ENCODE data around the gene CAMK2D.
"Not testable (repeated sequence)": the region's sequence is repeated elsewhere in the genome, so short reads cannot be mapped to it uniquely, and the experiment has no call there.

Gene CAMK2D

DNA sequence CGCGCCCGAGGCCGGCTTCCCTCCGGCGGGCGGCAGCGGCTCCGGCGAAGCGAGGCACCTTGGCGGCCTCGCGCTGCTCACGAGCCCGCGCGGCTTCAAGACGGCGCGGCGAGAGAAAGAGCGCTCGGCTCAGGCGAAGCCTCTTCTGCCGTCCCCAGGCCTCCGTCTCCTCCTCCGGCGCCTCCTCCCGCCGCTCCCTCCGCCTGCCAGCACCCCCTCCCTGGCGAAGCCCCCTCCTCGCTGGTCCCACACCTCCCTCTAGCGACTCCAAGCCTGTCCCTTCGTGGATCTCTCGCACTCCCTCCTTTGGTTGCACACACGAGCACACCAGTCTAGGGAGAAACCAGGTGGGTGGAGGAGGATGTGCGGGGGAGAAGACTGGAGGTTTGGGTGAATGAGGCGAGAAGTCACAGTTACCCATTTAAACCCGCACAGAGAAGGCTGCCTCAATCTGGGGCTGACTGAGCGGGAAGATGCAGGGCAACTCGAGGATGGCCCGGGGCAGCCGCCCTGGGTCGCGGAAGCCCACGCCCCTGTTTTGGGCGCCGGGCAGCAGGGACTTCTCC lies at the start of gene CAMK2D:
Gene CAMK2D (minus strand): TSS at position 119 of the 566 bp plus-strand sequence. CDS start 670 bp downstream, outside the sequence.
- DNase-seq: peak; percentile 68 to 70

DNA sequence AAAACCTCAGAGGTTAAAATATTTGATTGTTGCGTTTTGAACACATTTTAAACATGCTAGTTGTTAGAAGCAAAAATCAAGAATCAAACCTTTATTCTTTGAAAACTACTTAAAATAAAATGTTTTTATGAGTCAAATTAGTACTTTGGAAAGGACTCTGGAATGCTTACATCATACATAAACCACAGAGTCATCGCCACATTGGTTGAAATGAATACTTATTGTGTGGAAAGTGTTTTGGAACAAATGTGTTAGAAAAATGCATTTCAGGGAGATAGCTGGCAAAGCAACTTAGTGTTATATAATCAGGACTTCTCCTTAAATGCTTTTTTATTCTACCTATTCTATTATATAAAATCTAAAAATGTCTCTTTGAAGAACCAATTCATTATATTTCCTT lies 49.4 kb upstream of the CAMK2D start:
- no peak for DNase-seq

GRCh38 chr4:113809311-113809710 lies 47.8 kb upstream of the CAMK2D start:
- DNase-seq: no peak

GRCh38 chr4:113806850-113807249 lies 45.3 kb upstream of the CAMK2D start:
- DNase-seq: no peak

DNA sequence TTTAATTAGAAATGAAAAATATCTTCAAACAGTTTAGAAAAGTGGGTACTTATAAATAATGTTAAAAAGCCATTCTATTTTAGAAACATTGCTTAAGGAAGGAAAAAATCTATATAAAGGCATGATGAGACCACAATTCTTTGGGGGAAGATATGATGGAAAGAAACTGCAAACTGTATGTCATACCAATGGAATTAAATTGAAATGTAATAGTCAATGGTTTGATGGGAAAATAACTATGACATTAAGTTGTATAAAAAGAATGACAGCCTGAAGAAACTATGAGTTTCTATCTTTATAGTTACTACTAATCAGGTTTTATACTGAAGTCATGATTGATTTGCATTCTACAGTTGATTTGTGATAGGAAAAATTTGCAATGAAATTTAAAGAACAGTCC lies 40.3 kb upstream of the CAMK2D start:
- no peak for DNase-seq

GRCh38 chr4:113796381-113796780 lies 34.8 kb upstream of the CAMK2D start:
- not testable (repeated sequence) for DNase-seq

- no peak for DNase-seq
Measured at GRCh38 chr4:113790478-113790877, 28.9 kb upstream of the CAMK2D start.

DNA sequence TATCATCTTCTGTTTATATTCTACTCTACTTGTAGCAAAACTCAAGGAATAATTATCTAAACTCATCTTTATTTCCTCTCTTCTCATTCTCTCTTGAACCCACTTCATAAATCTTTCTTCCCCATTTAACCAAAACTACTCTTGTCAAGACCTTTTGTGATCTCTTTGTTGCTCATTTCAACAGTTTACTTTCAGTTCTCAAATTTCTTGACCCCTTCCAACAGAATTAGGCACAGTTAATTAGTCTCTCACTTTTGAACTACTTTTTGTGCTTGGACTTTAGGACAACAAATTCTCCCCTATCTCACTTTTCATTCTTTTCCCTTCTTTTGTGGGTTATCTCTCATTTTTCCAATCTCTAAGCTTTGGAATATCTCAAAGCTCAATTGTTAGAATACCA lies 27.4 kb upstream of the CAMK2D start:
- DNase-seq: no peak

DNA sequence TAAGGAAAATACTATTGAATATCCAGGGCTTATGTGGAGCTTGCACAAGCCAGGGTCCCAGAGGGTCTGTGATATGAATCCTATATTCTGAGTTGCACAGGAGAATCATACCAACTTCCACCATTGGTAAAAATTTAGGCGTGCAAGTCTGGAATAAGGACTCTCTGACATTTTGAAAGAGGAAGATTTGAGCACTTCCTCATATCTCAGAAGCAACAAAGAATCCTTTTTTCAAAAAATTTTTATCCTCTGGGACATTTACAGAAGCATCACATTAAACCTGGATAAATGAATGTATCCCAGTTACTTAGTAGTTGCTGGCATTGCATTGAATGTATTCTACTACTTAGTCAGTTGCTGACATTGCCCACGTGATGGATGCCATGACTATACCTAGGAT lies 24.2 kb upstream of the CAMK2D start:
- DNase-seq: no peak

DNA sequence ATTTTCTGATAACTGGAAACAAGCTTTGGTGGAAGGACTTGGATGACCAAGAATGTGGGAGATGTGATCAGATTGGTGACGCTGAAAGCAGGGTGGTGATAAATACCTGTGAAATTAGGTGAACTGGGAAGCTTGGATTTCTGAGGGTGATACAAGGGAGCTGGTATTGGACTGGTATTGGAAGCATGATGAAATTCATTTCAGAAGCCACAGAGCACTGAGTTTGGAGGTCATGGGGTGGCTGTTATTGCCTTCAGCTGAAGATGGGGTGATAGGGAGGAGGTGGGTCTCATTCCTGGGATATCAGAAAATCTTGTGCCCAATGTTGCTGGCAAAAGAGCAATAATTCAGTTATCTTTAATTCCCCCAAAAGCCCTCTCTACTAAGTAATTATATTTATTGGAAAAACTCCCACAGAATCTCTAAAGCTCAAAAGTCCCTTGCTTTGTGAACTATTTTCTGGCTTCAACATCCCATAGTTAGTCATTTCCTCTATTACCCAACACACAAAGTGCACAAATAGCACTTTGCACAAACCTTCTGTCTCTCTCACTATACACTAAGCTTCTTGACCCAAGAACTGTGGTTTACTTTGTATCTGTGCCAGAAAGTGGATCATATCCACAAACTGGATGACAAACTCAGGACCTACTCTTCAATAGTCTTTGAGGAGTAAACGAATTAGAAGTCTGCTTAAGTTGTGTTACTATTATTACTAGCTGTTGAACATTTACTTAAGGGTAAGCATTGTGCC lies 23.1 kb upstream of the CAMK2D start:
- DNase-seq: no peak

DNA sequence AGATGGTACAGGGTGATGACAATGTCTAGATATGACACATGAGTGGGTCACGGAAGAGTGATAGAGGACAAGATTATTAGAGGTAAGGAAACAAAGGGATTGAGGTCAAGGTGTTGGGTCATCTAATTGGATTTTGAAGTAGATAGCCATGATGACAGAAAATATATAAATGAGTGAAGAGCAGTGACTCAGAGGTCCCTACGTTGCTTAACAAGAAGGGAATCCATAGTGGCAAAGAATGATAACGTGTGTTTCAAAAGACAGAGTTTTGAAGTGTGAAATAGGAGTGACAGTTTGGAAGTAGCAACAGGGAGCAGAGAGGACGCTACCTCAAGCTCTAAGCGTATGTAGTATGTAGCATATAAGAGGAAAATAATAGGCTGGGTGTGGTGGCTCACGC lies 22.2 kb upstream of the CAMK2D start:
- DNase-seq: no peak

GRCh38 chr4:113783289-113783688 lies 21.8 kb upstream of the CAMK2D start:
- no peak for DNase-seq

DNA sequence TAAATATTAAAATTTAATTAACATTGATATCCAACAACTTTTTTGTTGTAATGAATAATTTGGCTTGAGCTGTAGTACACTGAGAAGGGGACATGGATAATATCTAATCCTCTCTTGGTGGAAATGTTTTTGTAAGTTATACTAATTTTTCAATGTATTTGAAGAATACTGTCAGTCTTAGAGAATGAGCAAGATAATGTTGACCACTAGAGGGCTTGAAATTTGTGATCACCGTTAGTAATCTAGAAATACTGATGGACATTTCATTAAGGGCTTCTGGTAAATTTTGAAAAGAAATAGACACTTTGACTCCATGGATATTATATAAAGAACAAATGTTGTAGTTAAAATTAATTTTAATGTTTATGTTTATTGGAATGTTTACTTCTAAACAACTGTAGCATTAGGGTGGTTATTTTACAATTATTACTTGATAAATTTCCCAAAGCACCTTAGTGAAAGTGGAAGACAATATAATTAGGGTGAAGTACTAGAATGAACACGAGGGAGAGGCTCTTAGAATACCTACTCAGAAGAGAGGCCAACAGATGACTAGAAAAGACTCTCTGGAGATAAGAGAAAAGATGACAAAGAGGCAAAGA lies 20.0 kb upstream of the CAMK2D start:
- no peak for DNase-seq

DNA sequence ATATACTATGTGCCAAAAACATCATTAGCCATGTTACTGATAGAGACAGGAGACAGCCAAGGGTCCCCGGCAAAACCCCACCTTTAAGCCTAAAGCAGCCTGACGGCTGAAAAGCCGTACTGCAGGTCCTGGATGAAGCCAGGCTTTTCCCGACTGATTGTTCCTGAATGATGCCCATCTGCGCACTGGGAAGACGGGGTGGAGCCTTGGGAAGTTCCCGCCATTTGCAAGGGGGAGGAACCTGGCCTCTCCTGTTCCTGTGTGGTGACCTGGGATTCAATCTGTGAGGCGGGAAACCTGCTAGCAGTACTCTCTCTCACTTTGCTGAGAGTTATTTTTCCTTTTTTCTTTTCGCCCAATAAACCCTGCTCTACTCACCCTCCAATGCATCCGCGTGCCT lies 15.1 kb upstream of the CAMK2D start:
- no peak for DNase-seq

GRCh38 chr4:113776016-113776415 lies 14.5 kb upstream of the CAMK2D start:
- DNase-seq: no peak

DNA sequence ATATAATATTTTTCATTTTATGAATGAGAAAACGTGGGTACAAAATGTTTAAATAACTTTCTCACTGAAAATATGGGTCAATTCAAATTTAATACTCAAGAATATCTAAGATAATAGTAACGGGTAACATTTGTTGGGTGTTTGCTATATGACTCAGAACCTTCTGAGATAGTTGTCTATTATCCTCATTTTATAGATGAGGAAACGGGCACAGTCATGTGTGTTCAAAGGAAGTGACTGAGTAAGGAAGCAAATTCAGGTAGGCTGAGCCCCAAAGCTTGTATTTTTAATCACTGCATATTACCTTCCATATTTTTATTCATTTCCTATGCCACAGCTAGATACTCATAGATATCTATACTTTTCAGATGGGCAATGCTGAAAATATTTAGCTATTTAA lies 12.2 kb upstream of the CAMK2D start:
- no peak for DNase-seq

DNA sequence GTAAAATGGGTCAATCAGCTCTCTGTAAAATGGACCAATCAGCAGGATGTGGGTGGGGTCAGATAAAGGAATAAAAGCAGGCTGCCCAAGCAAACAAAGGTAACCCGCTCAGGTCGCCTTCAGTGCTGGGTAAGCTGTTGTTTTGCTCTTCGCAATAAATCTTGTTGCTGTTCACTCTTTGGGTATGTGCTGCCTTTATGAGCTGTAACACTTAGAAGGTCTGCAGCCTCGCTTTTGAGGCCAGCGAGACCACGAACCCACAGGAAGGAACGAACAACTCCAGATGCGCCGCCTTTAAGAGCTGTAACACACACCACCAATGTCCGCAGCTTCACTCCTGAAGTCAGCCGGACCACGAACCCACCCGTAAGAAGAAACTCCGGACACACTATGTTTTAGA lies 11.5 kb upstream of the CAMK2D start:
- DNase-seq: no peak

GRCh38 chr4:113772319-113772718 lies 10.8 kb upstream of the CAMK2D start:
- no peak for DNase-seq

DNA sequence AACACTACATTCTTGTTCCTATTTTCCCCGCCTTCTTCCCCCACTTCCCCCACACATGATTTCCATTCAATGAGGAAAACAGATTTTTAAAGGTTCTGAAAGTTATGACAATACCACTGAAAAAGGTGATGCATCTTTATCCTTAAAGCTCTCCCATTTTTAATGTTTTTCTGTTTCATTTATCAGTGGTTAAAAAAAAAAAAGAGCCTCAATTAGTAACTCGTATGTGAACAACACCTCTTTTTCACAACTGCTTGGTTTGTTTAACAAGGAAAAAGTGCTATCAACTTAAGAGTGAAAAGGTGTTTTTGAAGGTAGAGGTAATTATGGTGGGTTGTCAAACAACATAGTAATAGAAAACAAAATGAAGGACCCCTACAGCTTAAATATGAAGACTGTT lies 8.2 kb upstream of the CAMK2D start:
- DNase-seq: no peak

GRCh38 chr4:113768952-113769351 lies 7.4 kb upstream of the CAMK2D start:
- no peak for DNase-seq

- no peak for DNase-seq
Measured at GRCh38 chr4:113766882-113767281, 5.3 kb upstream of the CAMK2D start.

- DNase-seq: no peak
Measured at GRCh38 chr4:113764720-113765264, 3.3 kb upstream of the CAMK2D start.

GRCh38 chr4:113763923-113764322 lies 2.4 kb upstream of the CAMK2D start:
- DNase-seq: not testable (repeated sequence)

DNA sequence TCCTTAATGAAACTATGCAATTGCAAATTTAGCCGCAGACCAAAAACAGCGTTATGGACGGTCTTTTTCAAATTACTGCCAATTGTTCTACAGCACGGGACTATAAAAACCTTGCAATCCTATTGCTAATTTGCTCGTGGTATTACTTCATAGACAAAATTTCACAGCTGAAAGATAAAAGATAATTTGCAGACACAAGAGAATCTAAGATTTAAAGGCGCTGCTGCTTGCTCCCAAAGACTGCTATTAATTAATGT lies 1.4 kb upstream of the CAMK2D start:
- DNase-seq: no peak

Measured in NCI-H1930 (cell line).